ENCODE measurements around the gene WASL. TPM values are rescaled to one million over a fixed set of nuclear protein-coding genes. Genes with fewer than 3 reads are reported as not detected.

The WASL gene
- total RNA-seq, 4 donors from 2014 or later = 32.6 to 40.0 (median 37.3) TPM

- Histone ChIP-seq H3K4me1 (no peaks in the 10 kb centered on the region), H3K27ac (no peak overlapping the region), H3K9me3 (no peaks in the 10 kb centered on the region), H3K4me3 (no peak overlapping the region), H3K27me3 (peaks cover 0 to under 1% of the 10 kb centered on the region in 2 donors), H3K36me3 (no peaks in the 10 kb centered on the region)
- WGBS, 2 donors = 84 to 91% methylated on average over 6 of the region's 6 CpGs
- TF ChIP-seq EP300 (IDR thresholded peaks at IDR 0.05) (no peak), CTCF (IDR thresholded peaks at IDR 0.05) (no peak), POLR2A (IDR thresholded peaks at IDR 0.05) (no peak)
- no peak for DNase-seq (ENCODE audit: low spot score in 2 of 2)
These were observed 90.8 kb downstream of the WASL start for GRCh38 chr7:123658023-123658422.

- 70 to 71% methylated on average over 1 of the region's 1 CpG for WGBS, 2 donors
- no peak overlapping the region for H3K27ac ChIP-seq
- no peaks in the 10 kb centered on the region for H3K4me1 ChIP-seq
- H3K9me3 ChIP-seq = no peaks in the 10 kb centered on the region
- no peaks in the 10 kb centered on the region for H3K36me3 ChIP-seq
- TF ChIP-seq CTCF (IDR thresholded peaks at IDR 0.05) (no peak), EP300 (IDR thresholded peaks at IDR 0.05) (no peak), POLR2A (IDR thresholded peaks at IDR 0.05) (no peak)
- no peak for DNase-seq (ENCODE audit: low spot score in 2 of 2)
- H3K27me3 ChIP-seq = no peaks in the 10 kb centered on the region
- no peak overlapping the region for H3K4me3 ChIP-seq
These were observed 91.5 kb downstream of the WASL start for GRCh38 chr7:123657304-123657685.

GRCh38 chr7:123656544-123657303 is 92.1 kb downstream of the WASL start:
- 77 to 80% methylated on average over 6 of the region's 6 CpGs for WGBS, 2 donors
- DNase-seq (ENCODE audit: low spot score in 2 of 2) = no peak
- TF ChIP-seq POLR2A (IDR thresholded peaks at IDR 0.05) = no peak
- TF ChIP-seq EP300 (IDR thresholded peaks at IDR 0.05) = no peak
- no peak for TF ChIP-seq CTCF (IDR thresholded peaks at IDR 0.05)
- H3K27me3 ChIP-seq = no peaks in the 10 kb centered on the region
- H3K9me3 ChIP-seq = no peaks in the 10 kb centered on the region
- no peaks in the 10 kb centered on the region for H3K36me3 ChIP-seq
- no peaks in the 10 kb centered on the region for H3K4me1 ChIP-seq
- H3K4me3 ChIP-seq = no peak overlapping the region
- no peak overlapping the region for H3K27ac ChIP-seq

GRCh38 chr7:123655614-123656013 is 93.2 kb downstream of the WASL start, which contains the start of gene LMOD2:
Gene LMOD2 (plus strand): TSS chr7:123655866. CDS start chr7:123655964, 98 bp downstream.
- 72 to 73% methylated on average over 6 of the region's 6 CpGs for WGBS, 2 donors
- H3K4me3 ChIP-seq = no peak within 1 kb of the TSS
- no peak for DNase-seq (ENCODE audit: low spot score in 2 of 2)
- no peaks in the 10 kb centered on the region for H3K4me1 ChIP-seq
- no peaks in the 10 kb centered on the region for H3K27me3 ChIP-seq
- no peak within 1 kb of the TSS for H3K27ac ChIP-seq
- no peaks in the 10 kb centered on the region for H3K36me3 ChIP-seq
- H3K9me3 ChIP-seq = no peaks in the 10 kb centered on the region
- TF ChIP-seq CTCF (IDR thresholded peaks at IDR 0.05) = no peak
- no peak for TF ChIP-seq POLR2A (IDR thresholded peaks at IDR 0.05)
- TF ChIP-seq EP300 (IDR thresholded peaks at IDR 0.05) = no peak

- no peak overlapping the region for H3K4me3 ChIP-seq
- no peak for DNase-seq (ENCODE audit: low spot score in 2 of 2)
- H3K27ac ChIP-seq = no peak overlapping the region
- no peaks in the 10 kb centered on the region for H3K27me3 ChIP-seq
- H3K36me3 ChIP-seq = no peaks in the 10 kb centered on the region
- WGBS, 2 donors = 85 to 88% methylated on average over 6 of the region's 6 CpGs
- no peaks in the 10 kb centered on the region for H3K9me3 ChIP-seq
- no peaks in the 10 kb centered on the region for H3K4me1 ChIP-seq
- TF ChIP-seq CTCF (IDR thresholded peaks at IDR 0.05) (no peak), POLR2A (IDR thresholded peaks at IDR 0.05) (no peak), EP300 (IDR thresholded peaks at IDR 0.05) (no peak)
These were observed 95.6 kb downstream of the WASL start for GRCh38 chr7:123653162-123653561.

All from tibial nerve (tissue), 4 donors.